CD14-positive monocyte (primary cell): ENCODE measurements around the gene ISCA2. TPM values are rescaled to one million over a fixed set of nuclear protein-coding genes. Genes with fewer than 3 reads are reported as not detected.

ENCODE experiments used
- DNase-seq, 3 donors: peaks; one replicate each; pipeline ENCODE4 v3.0.0-alpha.2; 2011 to 2022
- H2AFZ ChIP-seq: 2 replicates; pipeline ENCODE4 v1.6.0; 2012; ENCODE audit warnings: mild to moderate bottlenecking, low read depth, low read length, inconsistent platforms; ENCODE audit not compliant: insufficient read depth, poor library complexity, severe bottlenecking
- H3K27ac ChIP-seq, 2 donors: 1 replicate in 1 of 2; 2 replicates in 1 of 2; pipeline ENCODE4 v1.5.1; 2012 to 2013; ENCODE audit warnings: low read length in 2 of 2, control low read depth in 1 of 2, inconsistent platforms in 1 of 2, low read depth in 1 of 2, mild to moderate bottlenecking in 1 of 2
- H3K27me3 ChIP-seq, 2 donors: one replicate each; pipeline versions ENCODE4 v1.6.0 to v1.6.1; 2011 to 2013; ENCODE audit warnings: low read length in 2 of 2; ENCODE audit not compliant: control insufficient read depth in 2 of 2, insufficient read depth in 2 of 2
- H3K36me3 ChIP-seq, 2 donors: replicated peaks in 1 of 2; 1 replicate in 1 of 2; 2 replicates in 1 of 2; pipeline versions ENCODE4 v1.5.1 to v1.6.1; 2012 to 2013; ENCODE audit warnings: low read length in 2 of 2, control low read depth in 1 of 2, inconsistent platforms in 1 of 2, mild to moderate bottlenecking in 1 of 2; ENCODE audit not compliant: insufficient read depth in 2 of 2, control insufficient read depth in 1 of 2
- H3K4me1 ChIP-seq, 2 donors: 1 replicate in 1 of 2; 2 replicates in 1 of 2; pipeline versions ENCODE4 v1.5.1 to v1.6.1; 2012 to 2013; ENCODE audit warnings: low read length in 2 of 2, control low read depth in 1 of 2, inconsistent platforms in 1 of 2, mild to moderate bottlenecking in 1 of 2, moderate library complexity in 1 of 2; ENCODE audit not compliant: insufficient read depth in 2 of 2, control insufficient read depth in 1 of 2
- H3K4me2 ChIP-seq: replicated peaks from 2 replicates; pipeline ENCODE3; 2012; ENCODE audit warnings: low read length, moderate library complexity, mild to moderate bottlenecking; ENCODE audit not compliant: poor library complexity, severe bottlenecking; ENCODE audit errors: extremely low read depth
- H3K4me3 ChIP-seq, 3 experiments: fragments of 200-600 bp in 1 of 3; sonication (generic) in 1 of 3; replicated peaks in 1 of 3; 1 replicate in 2 of 3; 2 replicates in 1 of 3; pipeline ENCODE4 v1.5.1; 2011 to 2013; ENCODE audit warnings: low read length in 3 of 3, mild to moderate bottlenecking in 3 of 3, control low read depth in 2 of 3, low read depth in 2 of 3, inconsistent platforms in 1 of 3, moderate library complexity in 1 of 3
- H3K79me2 ChIP-seq: 2 replicates; pipeline ENCODE4 v1.6.0; 2012; ENCODE audit warnings: mild to moderate bottlenecking, control low read depth, inconsistent platforms, low read length, moderate library complexity; ENCODE audit not compliant: insufficient read depth
- H3K9ac ChIP-seq: 2 replicates; pipeline ENCODE4 v1.6.0; 2017; ENCODE audit warnings: low read length, mild to moderate bottlenecking; ENCODE audit not compliant: insufficient read depth, poor library complexity, severe bottlenecking
- H3K9me3 ChIP-seq, 2 donors: replicated peaks in 1 of 2; 1 replicate in 1 of 2; 2 replicates in 1 of 2; pipeline versions ENCODE4 v1.5.1 to v1.6.1; 2012 to 2013; ENCODE audit warnings: low read length in 2 of 2, control low read depth in 1 of 2; ENCODE audit not compliant: control insufficient read depth in 1 of 2, insufficient read depth in 1 of 2
- H4K20me1 ChIP-seq: 2 replicates; pipeline ENCODE4 v1.6.0; 2012; ENCODE audit warnings: mild to moderate bottlenecking, low read length, control low read depth, moderate library complexity; ENCODE audit not compliant: insufficient read depth
- H3K27ac Mint-ChIP-seq, 7 donors: one replicate each; pipeline ENCODE4 v1.8.0; 2020; ENCODE audit warnings: mild to moderate bottlenecking in 7 of 7, mixed read lengths in 7 of 7, moderate library complexity in 6 of 7, inconsistent platforms in 2 of 7
- H3K27me3 Mint-ChIP-seq, 3 donors: one replicate each; pipeline ENCODE4 v1.8.0; 2021 to 2022; ENCODE audit warnings: low read depth in 3 of 3, mild to moderate bottlenecking in 3 of 3, mixed read lengths in 3 of 3, moderate library complexity in 3 of 3, inconsistent platforms in 1 of 3
- H3K36me3 Mint-ChIP-seq, 2 donors: one replicate each; pipeline ENCODE4 v1.8.0; 2020; ENCODE audit warnings: mixed read lengths in 2 of 2, inconsistent platforms in 1 of 2, mild to moderate bottlenecking in 1 of 2
- H3K4me1 Mint-ChIP-seq: one replicate; pipeline ENCODE4 v1.8.0; 2020; ENCODE audit warnings: mild to moderate bottlenecking, mixed read lengths
- H3K4me3 Mint-ChIP-seq, 2 donors: one replicate each; pipeline ENCODE4 v1.8.0; 2020; ENCODE audit warnings: mild to moderate bottlenecking in 2 of 2, mixed read lengths in 2 of 2, moderate library complexity in 1 of 2
- H3K9me3 Mint-ChIP-seq, 7 donors: one replicate each; pipeline ENCODE4 v1.8.0; 2020 to 2022; ENCODE audit warnings: mixed read lengths in 7 of 7, mild to moderate bottlenecking in 6 of 7, moderate library complexity in 6 of 7, inconsistent platforms in 2 of 7
- WGBS: methylation state at CpG from one replicate; pipeline ENCODE4 v1.1.5; 2013; ENCODE audit warnings: missing lambda C conversion rate; ENCODE audit not compliant: insufficient coverage; 5-methylcytosine and 5-hydroxymethylcytosine counted together
- intact Hi-C, 2 donors: fragments of 100-400 bp; cut with micrococcal nuclease; formaldehyde crosslinking; loops; one replicate each; pipeline versions ENCODE4 v1.15.0 to v1.15.1; 2023
- polyA plus RNA-seq, 3 donors: library from polyadenylated mRNA; depleted of rRNA in 1 of 3; unstranded in 2 of 3; stranded (reverse) in 1 of 3; fragments of 300-500 nt in 2 of 3; fragments of >200 nt in 1 of 3; fragmentation: Illumina TruSeq in 2 of 3; gene quantifications; 1 replicate in 2 of 3; 2 replicates in 1 of 3; pipeline ENCODE4 v1.2.3, GENCODE V29; 2012 to 2021
- TF ChIP-seq, protein P1 (sequence below): fragments of 200-600 bp; IDR thresholded peaks from one replicate; pipeline ENCODE4 v1.8.0; 2022; ENCODE audit warnings: antibody characterized with exemption, mild to moderate bottlenecking

ISCA2 gene
- polyA plus RNA-seq, 3 donors, result 6.1 to 61.7 (median 55.9) TPM

DNA sequence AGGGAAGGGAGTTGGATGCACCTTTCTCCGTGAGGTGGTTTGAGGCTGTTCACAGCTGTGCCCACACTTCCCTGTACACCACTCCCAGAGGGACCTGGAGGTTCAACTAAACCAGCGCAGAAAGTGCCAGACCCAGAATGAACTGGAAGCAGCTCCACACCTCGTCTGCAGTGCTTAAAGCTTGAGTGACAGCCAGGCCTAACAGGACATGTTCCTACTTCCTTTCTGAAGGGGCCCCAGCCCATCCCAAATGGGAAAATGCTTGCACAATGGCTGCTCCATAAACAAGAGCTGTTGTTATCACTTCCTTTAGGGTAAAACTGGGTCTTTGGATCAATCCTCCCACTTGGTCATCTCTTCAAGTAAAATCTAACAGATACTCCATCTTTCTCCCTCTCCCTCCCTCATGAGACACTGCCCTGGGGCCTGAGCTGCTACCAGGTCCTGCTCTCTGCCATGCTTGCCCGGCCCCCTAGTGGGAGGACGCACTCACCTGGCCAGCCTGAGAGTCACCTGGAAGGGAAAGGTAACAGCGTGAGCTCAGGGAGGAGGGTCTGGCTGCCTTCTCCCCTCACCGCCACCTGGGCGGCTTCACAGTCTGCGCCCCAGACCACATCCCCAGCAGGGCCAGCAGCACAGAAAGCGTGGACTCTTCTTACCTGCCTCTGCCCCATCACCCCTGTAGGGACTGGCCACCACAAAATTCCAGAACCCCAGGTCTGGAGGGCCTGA is 33.5 kb downstream of the ISCA2 start:
- Histone ChIP-seq H3K9me3 (no peaks in the 10 kb centered on the region), H3K36me3 (no peaks in the 10 kb centered on the region), H3K27me3 (no peaks in the 10 kb centered on the region), H3K4me2 (no peak overlapping the region), H3K27ac (no peak overlapping the region), H3K4me1 (no peaks in the 10 kb centered on the region), H3K9ac (no peak overlapping the region), H2AFZ (no peak overlapping the region), H3K79me2 (no peaks in the 10 kb centered on the region), H3K4me3 (no peak overlapping the region), H4K20me1 (no peaks in the 10 kb centered on the region)
- Mint-ChIP-seq H3K27me3 (peaks cover 0 to 8% (median 6%) of the 10 kb centered on the region in 3 donors), H3K36me3 (no peaks in the 10 kb centered on the region), H3K4me1 (peaks cover 17% of the 10 kb centered on the region), H3K9me3 (peaks cover 0 to 3% (median 0%) of the 10 kb centered on the region in 7 donors), H3K27ac (peak overlapping the region in 1 of 7 donors; percentile 73), H3K4me3 (no peak overlapping the region)
- WGBS, result 84% methylated on average over 9 of the region's 10 CpGs
- TF ChIP-seq, protein P1, sequence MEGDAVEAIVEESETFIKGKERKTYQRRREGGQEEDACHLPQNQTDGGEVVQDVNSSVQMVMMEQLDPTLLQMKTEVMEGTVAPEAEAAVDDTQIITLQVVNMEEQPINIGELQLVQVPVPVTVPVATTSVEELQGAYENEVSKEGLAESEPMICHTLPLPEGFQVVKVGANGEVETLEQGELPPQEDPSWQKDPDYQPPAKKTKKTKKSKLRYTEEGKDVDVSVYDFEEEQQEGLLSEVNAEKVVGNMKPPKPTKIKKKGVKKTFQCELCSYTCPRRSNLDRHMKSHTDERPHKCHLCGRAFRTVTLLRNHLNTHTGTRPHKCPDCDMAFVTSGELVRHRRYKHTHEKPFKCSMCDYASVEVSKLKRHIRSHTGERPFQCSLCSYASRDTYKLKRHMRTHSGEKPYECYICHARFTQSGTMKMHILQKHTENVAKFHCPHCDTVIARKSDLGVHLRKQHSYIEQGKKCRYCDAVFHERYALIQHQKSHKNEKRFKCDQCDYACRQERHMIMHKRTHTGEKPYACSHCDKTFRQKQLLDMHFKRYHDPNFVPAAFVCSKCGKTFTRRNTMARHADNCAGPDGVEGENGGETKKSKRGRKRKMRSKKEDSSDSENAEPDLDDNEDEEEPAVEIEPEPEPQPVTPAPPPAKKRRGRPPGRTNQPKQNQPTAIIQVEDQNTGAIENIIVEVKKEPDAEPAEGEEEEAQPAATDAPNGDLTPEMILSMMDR, result no peak
- DNase-seq, result no peak
- intact Hi-C loops, result no loop called here

DNA sequence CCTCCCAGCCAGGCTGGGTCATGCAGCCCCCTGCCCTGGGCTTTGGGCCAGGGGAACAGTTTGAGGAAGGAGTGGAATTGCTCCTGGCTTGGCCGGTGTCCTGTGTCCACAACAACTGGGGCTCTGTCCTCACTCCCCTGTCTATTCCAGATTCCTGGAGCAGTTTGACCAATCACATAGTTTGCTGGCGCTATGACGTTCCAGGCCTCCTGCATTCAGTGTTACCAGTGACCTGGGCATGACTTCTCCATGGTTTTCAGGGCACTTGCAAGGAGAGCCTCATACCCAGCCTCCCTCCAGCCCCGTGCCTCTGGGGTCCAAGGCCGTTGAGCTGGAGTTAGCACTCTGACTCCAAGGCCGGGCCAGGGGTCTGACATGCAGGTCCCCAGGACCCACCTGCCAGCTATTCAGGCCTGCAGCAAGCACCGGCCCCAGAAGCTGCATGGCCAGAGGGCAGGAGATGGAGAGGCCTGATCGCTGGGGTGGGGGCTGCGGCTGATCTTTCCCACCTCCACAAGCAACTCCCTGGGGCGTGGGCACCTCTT is 34.2 kb downstream of the ISCA2 start:
- Mint-ChIP-seq H3K9me3 (peaks cover 0 to 3% (median 0%) of the 10 kb centered on the region in 7 donors), H3K27ac (no peak overlapping the region), H3K27me3 (peaks cover 0 to 8% (median 6%) of the 10 kb centered on the region in 3 donors), H3K4me3 (no peak overlapping the region), H3K36me3 (no peaks in the 10 kb centered on the region), H3K4me1 (peaks cover 17% of the 10 kb centered on the region)
- H3K9ac ChIP-seq, result no peak overlapping the region
- H3K36me3 ChIP-seq, result no peaks in the 10 kb centered on the region
- H3K9me3 ChIP-seq, result no peaks in the 10 kb centered on the region
- H3K27me3 ChIP-seq, result no peaks in the 10 kb centered on the region
- 94% methylated on average over 4 of the region's 10 CpGs for WGBS
- H3K79me2 ChIP-seq, result no peaks in the 10 kb centered on the region
- H3K27ac ChIP-seq, result no peak overlapping the region
- no peaks in the 10 kb centered on the region for H4K20me1 ChIP-seq
- DNase-seq, result no peak
- H3K4me3 ChIP-seq, result no peak overlapping the region
- H3K4me1 ChIP-seq, result no peaks in the 10 kb centered on the region
- TF ChIP-seq, protein P1, result no peak
- H3K4me2 ChIP-seq, result no peak overlapping the region
- intact Hi-C loops, result no loop called here
- H2AFZ ChIP-seq, result no peak overlapping the region
